Erythroblast (primary cell): ENCODE data around the gene C2CD4C.

ENCODE experiments used
- GATA1 ChIP-seq: IDR thresholded peaks from 2 replicates; pipeline ENCODE4 v1.6.1; 2011; ENCODE audit warnings: low read depth, mild to moderate bottlenecking, control low read depth, low read length, moderate library complexity
- POLR2A ChIP-seq: IDR thresholded peaks from 2 replicates; pipeline ENCODE4 v1.6.1; 2011; ENCODE audit warnings: mild to moderate bottlenecking, low read length

GRCh38 chr19:373391-374182 is 35.4 kb downstream of the C2CD4C start:
- no peak for TF ChIP-seq POLR2A
- TF ChIP-seq GATA1 = no peak
